ENCODE results near the gene PNPT1. TPM values are rescaled to one million over a fixed set of nuclear protein-coding genes. Genes with fewer than 3 reads are reported as not detected.

PNPT1 gene
- total and polyA plus RNA-seq, 2 of the 8 experiments (the other 6 are each of a cell fraction or from before 2014, with no cell fraction given), result 8.3 to 40.2 TPM

DNA sequence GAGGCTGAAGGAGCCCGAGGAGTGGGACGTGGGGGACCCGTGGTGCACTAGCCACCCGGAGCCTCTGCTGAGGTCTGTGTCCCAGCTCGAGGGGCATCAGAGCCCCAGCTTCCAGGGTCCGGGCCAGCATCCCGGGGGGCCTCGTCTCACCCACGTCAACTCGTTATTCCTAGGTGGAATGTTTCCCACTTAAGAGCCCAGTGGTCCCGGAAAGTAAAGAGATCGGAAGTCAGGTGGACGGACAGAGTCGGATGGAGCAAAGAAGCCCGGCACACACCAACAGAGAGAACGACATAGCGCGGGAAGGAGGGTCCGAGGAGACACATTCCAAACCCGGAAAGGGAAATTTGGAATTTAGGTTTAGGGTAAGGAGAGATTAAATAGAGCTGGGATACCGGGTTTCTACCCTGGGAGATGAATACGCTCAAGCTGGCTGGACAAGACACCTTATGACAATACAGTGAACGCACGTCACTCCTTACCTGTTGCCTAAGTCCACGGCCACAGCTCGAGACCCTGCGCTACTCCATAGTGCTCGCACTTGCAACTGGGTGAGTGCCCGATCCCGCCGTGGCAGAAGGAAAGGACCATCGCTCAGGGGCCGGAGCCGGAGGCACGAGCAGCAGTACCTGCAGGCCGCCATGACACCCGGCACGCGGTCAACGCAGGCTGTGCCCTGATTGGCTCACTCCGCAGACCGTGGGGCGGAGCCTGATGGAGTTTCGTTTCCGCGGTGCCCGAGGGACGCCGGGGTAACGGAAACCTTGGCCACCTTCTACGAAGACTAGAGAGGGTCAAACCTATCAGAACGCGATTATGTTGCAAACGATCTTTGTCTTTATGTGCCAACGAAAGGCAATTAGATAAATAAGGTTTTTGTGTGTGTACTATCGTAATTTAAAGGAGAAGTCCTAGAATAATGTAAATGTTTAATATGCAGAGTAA, at the start of gene PNPT1 (continued):
- TF ChIP-seq BCL11A (IDR thresholded peaks at IDR 0.05; ENCODE audit: low read depth in 2 of 2, low read length in 2 of 2) (no peak), CBX8 (IDR thresholded peaks at IDR 0.05; ENCODE audit: borderline replicate concordance, low read depth, low read length) (no peak), RNF2 (IDR thresholded peaks at IDR 0.05; ENCODE audit: borderline replicate concordance, low read depth, low read length, missing control alignments, poor library complexity, severe bottlenecking) (no peak), CEBPB (IDR thresholded peaks at IDR 0.05; ENCODE audit: low read depth, low read length) (peak; percentile 52), CREB1 (IDR thresholded peaks at IDR 0.05) (peak; percentile 76), TAF7 (optimal IDR thresholded peaks at IDR 0.05; ENCODE audit: borderline replicate concordance, low read depth, low read length) (peak; percentile 68), KDM1A (IDR thresholded peaks at IDR 0.05; ENCODE audit: borderline replicate concordance, low read length) (peak; percentile 67; the same call in 1 of the 2 replicates)
- TF ChIP-seq, protein P1, sequence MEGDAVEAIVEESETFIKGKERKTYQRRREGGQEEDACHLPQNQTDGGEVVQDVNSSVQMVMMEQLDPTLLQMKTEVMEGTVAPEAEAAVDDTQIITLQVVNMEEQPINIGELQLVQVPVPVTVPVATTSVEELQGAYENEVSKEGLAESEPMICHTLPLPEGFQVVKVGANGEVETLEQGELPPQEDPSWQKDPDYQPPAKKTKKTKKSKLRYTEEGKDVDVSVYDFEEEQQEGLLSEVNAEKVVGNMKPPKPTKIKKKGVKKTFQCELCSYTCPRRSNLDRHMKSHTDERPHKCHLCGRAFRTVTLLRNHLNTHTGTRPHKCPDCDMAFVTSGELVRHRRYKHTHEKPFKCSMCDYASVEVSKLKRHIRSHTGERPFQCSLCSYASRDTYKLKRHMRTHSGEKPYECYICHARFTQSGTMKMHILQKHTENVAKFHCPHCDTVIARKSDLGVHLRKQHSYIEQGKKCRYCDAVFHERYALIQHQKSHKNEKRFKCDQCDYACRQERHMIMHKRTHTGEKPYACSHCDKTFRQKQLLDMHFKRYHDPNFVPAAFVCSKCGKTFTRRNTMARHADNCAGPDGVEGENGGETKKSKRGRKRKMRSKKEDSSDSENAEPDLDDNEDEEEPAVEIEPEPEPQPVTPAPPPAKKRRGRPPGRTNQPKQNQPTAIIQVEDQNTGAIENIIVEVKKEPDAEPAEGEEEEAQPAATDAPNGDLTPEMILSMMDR (IDR thresholded peaks at IDR 0.05; ENCODE audit: control extremely low read depth in 1 of 3, insufficient read depth in 1 of 3, low read depth in 1 of 3, low read length in 3 of 3), result no peak
